Mesenchymal stem cell (in vitro differentiated cells and primary cell): ENCODE results near the gene RILPL1.

ENCODE experiments used
- DNase-seq: peaks from one replicate; pipeline ENCODE4 v3.0.0-alpha.2; 2013
- H2AFZ ChIP-seq: one replicate; pipeline ENCODE4 v1.6.1; 2013; ENCODE audit warnings: low read depth, mild to moderate bottlenecking, control low read depth, inconsistent platforms, low read length, moderate library complexity
- H2AK5ac ChIP-seq: 2 replicates; pipeline ENCODE4 v1.6.1; 2013; ENCODE audit warnings: low read length, moderate library complexity, mild to moderate bottlenecking, inconsistent platforms; ENCODE audit not compliant: severe bottlenecking
- H2BK120ac ChIP-seq: one replicate; pipeline ENCODE4 v1.6.1; 2013; ENCODE audit warnings: low read depth, mild to moderate bottlenecking, inconsistent platforms, low read length, moderate library complexity
- H2BK12ac ChIP-seq, 2 experiments: one replicate each; pipeline ENCODE4 v1.6.1; 2013; ENCODE audit warnings: inconsistent platforms in 2 of 2, low read length in 2 of 2, mild to moderate bottlenecking in 2 of 2, moderate library complexity in 2 of 2, control low read depth in 1 of 2
- H2BK15ac ChIP-seq: one replicate; pipeline ENCODE4 v1.6.1; 2013; ENCODE audit warnings: mild to moderate bottlenecking, low read depth, inconsistent platforms; ENCODE audit not compliant: poor library complexity, severe bottlenecking
- H2BK5ac ChIP-seq: 2 replicates; pipeline ENCODE4 v1.6.1; 2013; ENCODE audit warnings: low read depth, mild to moderate bottlenecking, low read length, control low read depth, inconsistent platforms; ENCODE audit not compliant: poor library complexity, severe bottlenecking
- H3K14ac ChIP-seq, 2 experiments: one replicate each; pipeline ENCODE4 v1.6.1; 2013; ENCODE audit warnings: inconsistent platforms in 2 of 2, low read length in 2 of 2, control low read depth in 1 of 2, mild to moderate bottlenecking in 1 of 2, moderate library complexity in 1 of 2
- H3K18ac ChIP-seq, 2 experiments: one replicate each; pipeline ENCODE4 v1.6.1; 2013; ENCODE audit warnings: inconsistent platforms in 2 of 2, low read length in 2 of 2, control low read depth in 1 of 2, low read depth in 1 of 2, mild to moderate bottlenecking in 1 of 2
- H3K23ac ChIP-seq, 2 experiments: one replicate each; pipeline ENCODE4 v1.6.1; 2013; ENCODE audit warnings: inconsistent platforms in 2 of 2, low read length in 2 of 2, mild to moderate bottlenecking in 2 of 2, moderate library complexity in 2 of 2, control low read depth in 1 of 2
- H3K27ac ChIP-seq: 2 replicates; pipeline ENCODE4 v1.5.1; 2013; ENCODE audit warnings: mild to moderate bottlenecking, moderate library complexity, low read length, control low read depth, inconsistent platforms; ENCODE audit not compliant: poor library complexity, severe bottlenecking
- H3K27me3 ChIP-seq, 2 experiments: 2 replicates each; pipeline versions ENCODE4 v1.6.1 to v1.7.0; 2013; ENCODE audit warnings: low read length in 2 of 2, mild to moderate bottlenecking in 2 of 2, moderate library complexity in 2 of 2, control low read depth in 1 of 2, inconsistent platforms in 1 of 2; ENCODE audit not compliant: control insufficient read depth in 1 of 2, insufficient read depth in 1 of 2
- H3K36me3 ChIP-seq, 2 experiments: 2 replicates each; pipeline versions ENCODE4 v1.6.1 to v1.7.0; 2013; ENCODE audit warnings: low read length in 2 of 2, control low read depth in 1 of 2, inconsistent platforms in 1 of 2, low read depth in 1 of 2, mild to moderate bottlenecking in 1 of 2; ENCODE audit not compliant: insufficient read depth in 2 of 2, control insufficient read depth in 1 of 2
- H3K4ac ChIP-seq, 2 experiments: one replicate each; pipeline ENCODE4 v1.6.1; 2013; ENCODE audit warnings: inconsistent platforms in 2 of 2, low read length in 2 of 2, mild to moderate bottlenecking in 2 of 2, moderate library complexity in 2 of 2, control low read depth in 1 of 2, low read depth in 1 of 2
- H3K4me1 ChIP-seq: 2 replicates; pipeline ENCODE4 v1.6.1; 2013; ENCODE audit warnings: low read depth, low read length, control low read depth; ENCODE audit not compliant: control insufficient read depth, insufficient read depth
- H3K4me2 ChIP-seq: 2 replicates; pipeline ENCODE4 v1.6.1; 2013; ENCODE audit warnings: low read length, mild to moderate bottlenecking, inconsistent platforms; ENCODE audit not compliant: poor library complexity, severe bottlenecking
- H3K4me3 ChIP-seq, 2 experiments: 2 replicates each; pipeline versions ENCODE4 v1.5.1 to v1.7.0; 2013; ENCODE audit warnings: low read length in 2 of 2, mild to moderate bottlenecking in 2 of 2, control low read depth in 1 of 2, low read depth in 1 of 2; ENCODE audit not compliant: insufficient read depth in 1 of 2
- H3K79me1 ChIP-seq: replicated peaks from 2 replicates; pipeline ENCODE4 v1.6.1; 2013; ENCODE audit warnings: mild to moderate bottlenecking, control low read depth, low read length, inconsistent platforms; ENCODE audit not compliant: poor library complexity, severe bottlenecking
- H3K9ac ChIP-seq: 2 replicates; pipeline ENCODE4 v1.7.0; 2013; ENCODE audit warnings: mild to moderate bottlenecking, low read length, moderate library complexity
- H3K9me3 ChIP-seq: 2 replicates; pipeline ENCODE4 v1.7.0; 2013; ENCODE audit warnings: mild to moderate bottlenecking, low read length; ENCODE audit not compliant: control insufficient read depth
- H4K8ac ChIP-seq: one replicate; pipeline ENCODE4 v1.6.1; 2013; ENCODE audit warnings: inconsistent platforms, mild to moderate bottlenecking, low read length, moderate library complexity
- H4K91ac ChIP-seq: one replicate; pipeline ENCODE4 v1.6.1; 2013; ENCODE audit warnings: mild to moderate bottlenecking, low read length, inconsistent platforms
- WGBS: methylation state at CpG from one replicate; pipeline ENCODE4 v1.1.7; 2013; ENCODE audit warnings: mixed read lengths; 5-methylcytosine and 5-hydroxymethylcytosine counted together

The RILPL1 gene

GRCh38 chr12:123449856-123450255 is 83.7 kb downstream of the RILPL1 start:
- H2BK5ac ChIP-seq, result no peak overlapping the region
- H3K9me3 ChIP-seq, result no peaks in the 10 kb centered on the region
- H2BK12ac ChIP-seq, result no peak overlapping the region
- no peak overlapping the region for H4K8ac ChIP-seq
- H3K27me3 ChIP-seq, result no peaks in the 10 kb centered on the region
- H3K4me3 ChIP-seq, result no peak overlapping the region
- H3K79me1 ChIP-seq, result no peaks in the 10 kb centered on the region
- H3K4me2 ChIP-seq, result no peak overlapping the region
- no peak overlapping the region for H3K4ac ChIP-seq
- no peak overlapping the region for H2BK15ac ChIP-seq
- no peak overlapping the region for H3K23ac ChIP-seq
- no peaks in the 10 kb centered on the region for H3K36me3 ChIP-seq
- no peak overlapping the region for H3K9ac ChIP-seq
- no peak overlapping the region for H3K18ac ChIP-seq
- H2AFZ ChIP-seq, result no peak overlapping the region
- WGBS, result 95% methylated on average over 3 of the region's 4 CpGs
- H2BK120ac ChIP-seq, result no peak overlapping the region
- H3K4me1 ChIP-seq, result no peaks in the 10 kb centered on the region
- DNase-seq, result no peak
- no peak overlapping the region for H4K91ac ChIP-seq
- H3K27ac ChIP-seq, result no peak overlapping the region
- H3K14ac ChIP-seq, result no peak overlapping the region
- no peak overlapping the region for H2AK5ac ChIP-seq

DNA sequence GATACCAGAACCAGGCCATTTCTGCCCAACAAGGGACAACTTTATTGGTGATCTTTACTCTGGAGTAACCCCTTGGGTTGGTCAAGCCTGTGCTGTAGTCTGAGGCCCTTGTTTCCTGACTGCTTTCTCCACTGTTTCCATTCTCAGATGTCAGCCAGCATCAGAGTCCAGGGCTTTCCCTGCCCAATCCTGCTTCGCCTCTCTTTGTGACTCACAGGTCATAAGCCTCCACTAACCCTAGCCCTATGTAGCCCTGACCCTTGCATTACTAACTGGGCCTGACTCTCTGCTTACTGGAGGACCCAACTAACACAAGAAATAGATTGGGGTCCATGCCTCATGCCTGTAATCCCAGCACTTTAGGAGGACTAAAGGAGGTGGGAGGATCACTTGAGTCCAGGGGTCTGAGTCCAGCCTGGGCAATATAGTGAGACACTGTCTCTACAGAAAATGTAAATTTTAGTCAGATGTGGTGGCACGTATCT is 84.2 kb downstream of the RILPL1 start:
- H2BK12ac ChIP-seq, result no peak overlapping the region

DNA sequence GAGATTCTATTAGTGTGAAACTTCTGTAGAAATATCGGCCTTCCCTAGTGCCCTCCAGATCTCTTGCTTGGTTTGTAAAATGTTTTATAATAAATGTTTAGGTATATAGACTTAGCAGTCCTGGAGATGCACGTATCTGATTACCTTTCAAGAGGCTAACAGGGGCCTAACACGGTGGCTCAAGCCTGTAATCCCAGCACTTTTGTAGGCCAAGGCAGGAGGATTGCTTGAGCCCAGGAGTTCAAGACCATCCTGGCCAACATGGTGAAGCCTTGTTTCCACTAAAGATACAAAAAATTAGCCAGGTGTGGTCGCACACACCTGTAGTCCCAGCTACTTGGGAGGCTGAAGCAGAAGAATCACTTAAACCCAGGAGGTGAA is 87.2 kb downstream of the RILPL1 start:
- Histone ChIP-seq H3K27me3 (no peaks in the 10 kb centered on the region), H2BK5ac (no peak overlapping the region), H2AK5ac (no peak overlapping the region), H3K18ac (no peak overlapping the region), H3K9ac (peak overlapping the region; percentile 60), H2BK15ac (no peak overlapping the region), H3K4ac (no peak overlapping the region), H2AFZ (no peak overlapping the region), H3K36me3 (no peaks in the 10 kb centered on the region), H4K8ac (no peak overlapping the region), H3K9me3 (no peaks in the 10 kb centered on the region), H2BK12ac (no peak overlapping the region), H3K79me1 (no peaks in the 10 kb centered on the region), H4K91ac (no peak overlapping the region), H3K4me3 (no peak overlapping the region), H3K4me2 (no peak overlapping the region), H3K14ac (no peak overlapping the region), H3K23ac (no peak overlapping the region), H3K27ac (no peak overlapping the region), H2BK120ac (no peak overlapping the region), H3K4me1 (no peaks in the 10 kb centered on the region)
- WGBS, result 85% methylated on average over 4 of the region's 4 CpGs
- DNase-seq, result no peak

More for the DNA sequence above, 84.2 kb downstream of the RILPL1 start:
- Histone ChIP-seq H3K4me3 (no peak overlapping the region), H3K23ac (no peak overlapping the region), H4K91ac (no peak overlapping the region), H3K9ac (no peak overlapping the region), H4K8ac (no peak overlapping the region), H2BK5ac (no peak overlapping the region), H3K4ac (no peak overlapping the region), H3K79me1 (no peaks in the 10 kb centered on the region), H2AFZ (no peak overlapping the region), H3K4me2 (no peak overlapping the region), H3K14ac (no peak overlapping the region), H3K18ac (no peak overlapping the region), H2AK5ac (no peak overlapping the region), H3K27ac (no peak overlapping the region), H2BK15ac (no peak overlapping the region), H2BK120ac (no peak overlapping the region), H3K36me3 (no peaks in the 10 kb centered on the region), H3K4me1 (no peaks in the 10 kb centered on the region), H3K27me3 (no peaks in the 10 kb centered on the region), H3K9me3 (no peaks in the 10 kb centered on the region)
- peak; percentile 25 for DNase-seq
- 84% methylated on average over 2 of the region's 2 CpGs for WGBS

DNA sequence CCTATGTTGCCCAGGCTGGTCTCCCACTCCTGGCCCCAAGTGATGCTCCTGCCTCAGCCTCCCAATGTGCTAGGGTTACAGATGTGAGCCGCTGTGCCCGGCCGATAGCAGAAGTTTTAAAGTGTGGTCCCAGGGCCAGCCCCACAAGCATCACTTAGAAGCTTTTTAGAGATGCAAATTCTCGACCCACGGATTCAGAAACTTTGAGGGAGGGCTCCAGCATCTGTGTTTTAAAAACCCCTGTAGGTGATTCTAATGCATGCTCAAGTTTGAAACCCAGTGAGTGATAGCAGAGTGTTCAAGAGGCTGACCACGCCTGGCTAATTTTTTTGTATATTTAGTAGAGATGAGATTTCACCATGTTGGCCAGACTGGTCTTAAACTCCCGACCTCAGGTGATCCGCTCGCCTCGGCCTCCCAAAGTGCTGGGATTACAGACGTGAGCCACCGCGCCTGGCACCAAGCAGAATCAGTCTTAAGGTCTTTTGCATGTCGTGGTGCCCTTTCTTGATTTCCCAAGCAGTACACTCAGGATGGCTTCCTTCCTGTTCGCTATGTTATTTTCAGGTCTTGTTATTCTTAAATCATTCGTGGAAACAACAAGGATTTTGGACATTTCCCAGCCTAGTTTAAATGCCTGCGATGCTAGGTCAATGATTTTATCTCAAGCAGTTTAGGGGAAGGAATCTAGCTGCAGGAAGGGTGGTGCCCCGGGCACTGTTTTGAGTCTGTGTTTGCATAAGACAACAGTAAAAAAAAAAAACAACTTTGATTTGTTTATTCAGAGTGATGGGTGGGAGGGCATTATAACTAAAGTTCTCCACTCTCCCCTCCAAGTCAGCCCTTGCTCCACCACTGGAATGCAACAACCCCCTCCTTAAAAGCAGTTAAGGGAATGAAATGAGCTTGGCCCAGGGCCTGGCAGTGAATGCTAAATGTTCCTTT is 87.9 kb downstream of the RILPL1 start:
- H3K23ac ChIP-seq, result no peak overlapping the region
- H2BK5ac ChIP-seq, result no peak overlapping the region
- H3K36me3 ChIP-seq, result no peaks in the 10 kb centered on the region
- peak; percentile 30 for DNase-seq
- peak overlapping the region in 1 of 2 experiments; percentile 8 for H3K18ac ChIP-seq
- no peak overlapping the region for H3K4ac ChIP-seq
- H3K9ac ChIP-seq, result peak overlapping the region; percentile 60
- no peak overlapping the region for H3K4me3 ChIP-seq
- no peak overlapping the region for H2AK5ac ChIP-seq
- no peak overlapping the region for H3K14ac ChIP-seq
- no peak overlapping the region for H3K27ac ChIP-seq
- no peak overlapping the region for H2BK120ac ChIP-seq
- no peak overlapping the region for H4K91ac ChIP-seq
- H2BK12ac ChIP-seq, result no peak overlapping the region
- H3K9me3 ChIP-seq, result no peaks in the 10 kb centered on the region
- H3K4me1 ChIP-seq, result no peaks in the 10 kb centered on the region
- no peak overlapping the region for H3K4me2 ChIP-seq
- peak overlapping the region; percentile 39 for H2AFZ ChIP-seq
- peak overlapping the region; percentile 64 for H4K8ac ChIP-seq
- 76% methylated on average over 18 of the region's 18 CpGs for WGBS
- no peaks in the 10 kb centered on the region for H3K79me1 ChIP-seq
- peak overlapping the region; percentile 3 for H2BK15ac ChIP-seq
- no peaks in the 10 kb centered on the region for H3K27me3 ChIP-seq
